ENCODE measurements around the gene FAM53B.

The FAM53B gene

DNA sequence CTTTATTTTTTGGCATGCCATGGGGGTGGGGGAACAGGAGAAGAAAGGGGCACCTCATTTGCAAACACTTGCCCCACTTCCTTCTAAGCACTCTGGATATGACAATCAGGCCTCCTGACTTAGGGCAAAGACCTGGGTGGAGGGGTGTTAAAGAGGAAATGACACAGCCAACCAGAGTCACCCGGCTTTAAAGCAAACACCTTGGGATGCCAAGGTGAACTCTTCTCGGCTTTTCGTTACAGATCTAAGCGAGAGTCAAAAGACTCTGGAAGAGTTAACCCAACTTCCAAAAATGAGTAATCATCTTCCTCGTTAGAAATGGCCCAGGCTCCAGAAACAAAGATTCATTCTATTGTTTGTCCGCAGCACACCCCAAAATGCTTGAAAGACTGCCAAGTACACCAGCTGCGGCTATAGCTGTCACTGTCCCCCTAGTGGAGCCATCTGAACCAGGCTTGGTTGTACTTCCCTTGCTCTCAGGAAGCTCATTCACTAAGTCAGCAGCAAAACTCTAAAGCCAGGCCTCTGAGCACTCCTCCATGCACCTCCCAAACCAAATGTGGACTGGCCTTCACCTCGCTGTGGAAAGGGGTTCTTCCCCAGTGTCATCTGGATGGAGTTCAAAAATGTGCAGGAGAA lies 24.8 kb downstream of the FAM53B start:
- ATAC-seq = no peak
- TF ChIP-seq, protein P1, sequence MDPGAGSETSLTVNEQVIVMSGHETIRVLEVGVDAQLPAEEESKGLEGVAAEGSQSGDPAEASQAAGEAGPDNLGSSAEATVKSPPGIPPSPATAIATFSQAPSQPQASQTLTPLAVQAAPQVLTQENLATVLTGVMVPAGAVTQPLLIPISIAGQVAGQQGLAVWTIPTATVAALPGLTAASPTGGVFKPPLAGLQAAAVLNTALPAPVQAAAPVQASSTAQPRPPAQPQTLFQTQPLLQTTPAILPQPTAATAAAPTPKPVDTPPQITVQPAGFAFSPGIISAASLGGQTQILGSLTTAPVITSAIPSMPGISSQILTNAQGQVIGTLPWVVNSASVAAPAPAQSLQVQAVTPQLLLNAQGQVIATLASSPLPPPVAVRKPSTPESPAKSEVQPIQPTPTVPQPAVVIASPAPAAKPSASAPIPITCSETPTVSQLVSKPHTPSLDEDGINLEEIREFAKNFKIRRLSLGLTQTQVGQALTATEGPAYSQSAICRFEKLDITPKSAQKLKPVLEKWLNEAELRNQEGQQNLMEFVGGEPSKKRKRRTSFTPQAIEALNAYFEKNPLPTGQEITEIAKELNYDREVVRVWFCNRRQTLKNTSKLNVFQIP (CRISPR knock-in tag; IDR thresholded peaks at IDR 0.05; ENCODE audit: borderline replicate concordance, low read depth) = no peak
- TF ChIP-seq TOX (CRISPR knock-in tag; IDR thresholded peaks at IDR 0.05; ENCODE audit: borderline replicate concordance) = no peak
- TF ChIP-seq ZNF565 (CRISPR knock-in tag; conservative IDR thresholded peaks at IDR 0.05; ENCODE audit: low read depth) = no peak
- TF ChIP-seq ESRRG (CRISPR knock-in tag; IDR thresholded peaks at IDR 0.05) = no peak
- TF ChIP-seq, protein P2, sequence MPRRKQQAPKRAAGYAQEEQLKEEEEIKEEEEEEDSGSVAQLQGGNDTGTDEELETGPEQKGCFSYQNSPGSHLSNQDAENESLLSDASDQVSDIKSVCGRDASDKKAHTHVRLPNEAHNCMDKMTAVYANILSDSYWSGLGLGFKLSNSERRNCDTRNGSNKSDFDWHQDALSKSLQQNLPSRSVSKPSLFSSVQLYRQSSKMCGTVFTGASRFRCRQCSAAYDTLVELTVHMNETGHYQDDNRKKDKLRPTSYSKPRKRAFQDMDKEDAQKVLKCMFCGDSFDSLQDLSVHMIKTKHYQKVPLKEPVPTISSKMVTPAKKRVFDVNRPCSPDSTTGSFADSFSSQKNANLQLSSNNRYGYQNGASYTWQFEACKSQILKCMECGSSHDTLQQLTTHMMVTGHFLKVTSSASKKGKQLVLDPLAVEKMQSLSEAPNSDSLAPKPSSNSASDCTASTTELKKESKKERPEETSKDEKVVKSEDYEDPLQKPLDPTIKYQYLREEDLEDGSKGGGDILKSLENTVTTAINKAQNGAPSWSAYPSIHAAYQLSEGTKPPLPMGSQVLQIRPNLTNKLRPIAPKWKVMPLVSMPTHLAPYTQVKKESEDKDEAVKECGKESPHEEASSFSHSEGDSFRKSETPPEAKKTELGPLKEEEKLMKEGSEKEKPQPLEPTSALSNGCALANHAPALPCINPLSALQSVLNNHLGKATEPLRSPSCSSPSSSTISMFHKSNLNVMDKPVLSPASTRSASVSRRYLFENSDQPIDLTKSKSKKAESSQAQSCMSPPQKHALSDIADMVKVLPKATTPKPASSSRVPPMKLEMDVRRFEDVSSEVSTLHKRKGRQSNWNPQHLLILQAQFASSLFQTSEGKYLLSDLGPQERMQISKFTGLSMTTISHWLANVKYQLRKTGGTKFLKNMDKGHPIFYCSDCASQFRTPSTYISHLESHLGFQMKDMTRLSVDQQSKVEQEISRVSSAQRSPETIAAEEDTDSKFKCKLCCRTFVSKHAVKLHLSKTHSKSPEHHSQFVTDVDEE (CRISPR knock-in tag; IDR thresholded peaks at IDR 0.05) = no peak
- TF ChIP-seq ZC3H10 (CRISPR knock-in tag; IDR thresholded peaks at IDR 0.05) = no peak
- TF ChIP-seq, protein P3, sequence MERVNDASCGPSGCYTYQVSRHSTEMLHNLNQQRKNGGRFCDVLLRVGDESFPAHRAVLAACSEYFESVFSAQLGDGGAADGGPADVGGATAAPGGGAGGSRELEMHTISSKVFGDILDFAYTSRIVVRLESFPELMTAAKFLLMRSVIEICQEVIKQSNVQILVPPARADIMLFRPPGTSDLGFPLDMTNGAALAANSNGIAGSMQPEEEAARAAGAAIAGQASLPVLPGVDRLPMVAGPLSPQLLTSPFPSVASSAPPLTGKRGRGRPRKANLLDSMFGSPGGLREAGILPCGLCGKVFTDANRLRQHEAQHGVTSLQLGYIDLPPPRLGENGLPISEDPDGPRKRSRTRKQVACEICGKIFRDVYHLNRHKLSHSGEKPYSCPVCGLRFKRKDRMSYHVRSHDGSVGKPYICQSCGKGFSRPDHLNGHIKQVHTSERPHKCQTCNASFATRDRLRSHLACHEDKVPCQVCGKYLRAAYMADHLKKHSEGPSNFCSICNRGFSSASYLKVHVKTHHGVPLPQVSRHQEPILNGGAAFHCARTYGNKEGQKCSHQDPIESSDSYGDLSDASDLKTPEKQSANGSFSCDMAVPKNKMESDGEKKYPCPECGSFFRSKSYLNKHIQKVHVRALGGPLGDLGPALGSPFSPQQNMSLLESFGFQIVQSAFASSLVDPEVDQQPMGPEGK (CRISPR knock-in tag; IDR thresholded peaks at IDR 0.05; ENCODE audit: borderline replicate concordance) = no peak
- TF ChIP-seq TCF4 (CRISPR knock-in tag; IDR thresholded peaks at IDR 0.05; ENCODE audit: borderline replicate concordance) = no peak
- TF ChIP-seq SNAI2 (CRISPR knock-in tag; IDR thresholded peaks at IDR 0.05) = no peak
- no peak for TF ChIP-seq RARB (CRISPR knock-in tag; IDR thresholded peaks at IDR 0.05)
- TF ChIP-seq ZNF8 (CRISPR knock-in tag; IDR thresholded peaks at IDR 0.05) = no peak

DNA sequence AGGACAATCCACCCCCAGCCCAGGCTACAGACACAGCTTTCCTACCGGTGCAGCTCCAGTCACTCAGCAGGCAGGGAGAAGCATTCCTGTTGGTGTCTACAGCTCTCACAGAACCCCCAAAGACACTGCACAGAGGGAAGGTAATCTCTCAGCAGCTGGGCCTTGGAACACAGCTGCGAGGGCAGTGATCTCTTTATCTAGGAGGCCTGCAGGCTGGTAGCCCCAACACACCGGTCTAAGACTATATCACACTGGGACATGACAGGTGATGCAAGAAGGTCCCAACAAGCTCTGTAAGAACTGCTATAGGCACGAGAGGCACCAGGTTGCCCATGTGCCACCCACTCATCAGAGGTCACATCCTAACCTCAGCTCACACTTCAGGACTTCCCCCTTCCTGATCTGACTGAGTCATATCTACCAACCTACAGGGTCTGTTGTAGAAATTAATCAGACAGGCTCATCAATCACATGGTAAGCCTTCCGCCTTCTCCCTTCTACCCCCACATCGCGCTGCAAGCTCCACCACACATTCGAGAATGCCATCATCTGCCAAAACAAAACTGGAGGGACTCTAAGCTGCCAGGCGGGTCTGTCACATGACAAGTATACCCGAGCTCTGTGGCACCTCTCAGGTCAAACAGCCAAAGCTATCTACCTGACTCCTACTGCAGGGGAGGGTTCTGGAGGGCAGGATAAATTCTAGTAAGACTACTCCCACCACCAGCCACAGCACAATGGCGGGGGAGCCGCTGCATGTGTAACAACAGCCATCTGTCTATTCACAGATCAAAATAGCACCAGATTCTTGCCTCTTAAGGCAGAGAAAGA lies 26.1 kb downstream of the FAM53B start:
- no peak; the same call in 2 of the 3 replicates for ATAC-seq
- TF ChIP-seq ZC3H10 (CRISPR knock-in tag; IDR thresholded peaks at IDR 0.05) (no peak), RARB (CRISPR knock-in tag; IDR thresholded peaks at IDR 0.05) (no peak), CSDC2 (CRISPR knock-in tag; IDR thresholded peaks at IDR 0.05) (no peak), ZNF8 (CRISPR knock-in tag; IDR thresholded peaks at IDR 0.05) (no peak), ZNF70 (CRISPR knock-in tag; IDR thresholded peaks at IDR 0.05) (no peak), ZNF565 (CRISPR knock-in tag; conservative IDR thresholded peaks at IDR 0.05; ENCODE audit: low read depth) (no peak), TCF4 (CRISPR knock-in tag; IDR thresholded peaks at IDR 0.05; ENCODE audit: borderline replicate concordance) (no peak), ISL1 (CRISPR knock-in tag; IDR thresholded peaks at IDR 0.05) (no peak), BACH2 (CRISPR knock-in tag; IDR thresholded peaks at IDR 0.05; ENCODE audit: borderline replicate concordance) (no peak), OSR1 (CRISPR knock-in tag; IDR thresholded peaks at IDR 0.05) (no peak)
- TF ChIP-seq, protein P2 (CRISPR knock-in tag; IDR thresholded peaks at IDR 0.05) = no peak
- TF ChIP-seq, protein P3 (CRISPR knock-in tag; IDR thresholded peaks at IDR 0.05; ENCODE audit: borderline replicate concordance) = no peak

Measured in SK-N-SH treated with all-trans-retinoic acid at 6 μM for 48 hours (cell line).